H1 (cell line): Measurements from ENCODE around the gene MKNK2. TPM values are rescaled to one million over a fixed set of nuclear protein-coding genes. Genes with fewer than 3 reads are reported as not detected.

Source experiments
- ATF3 ChIP-seq: IDR thresholded peaks from 2 replicates; pipeline ENCODE4 v1.6.1; 2011; ENCODE audit warnings: low read depth, mild to moderate bottlenecking, low read length; ENCODE audit not compliant: insufficient read depth
- BRCA1 ChIP-seq: IDR thresholded peaks from 2 replicates; pipeline ENCODE4 v1.6.1; 2012; ENCODE audit warnings: low read depth, low read length, improper control_type of control experiment
- CHD1 ChIP-seq: IDR thresholded peaks from 2 replicates; pipeline ENCODE4 v1.6.1; 2012; ENCODE audit warnings: low read depth, low read length, improper control_type of control experiment
- EZH2 ChIP-seq: fragments of 200-600 bp; sonication (generic); IDR thresholded peaks from 2 replicates; pipeline ENCODE4 v1.7.1; 2012; ENCODE audit warnings: low read depth, mild to moderate bottlenecking, moderate library complexity, low read length, inconsistent platforms; ENCODE audit not compliant: severe bottlenecking
- HDAC2 ChIP-seq, 2 experiments: fragments of 300-600 bp in 1 of 2; sonication (generic) in 1 of 2; IDR thresholded peaks; 2 replicates each; pipeline ENCODE4 v1.6.1; 2011 to 2012; ENCODE audit warnings: low read depth in 2 of 2, low read length in 2 of 2, mild to moderate bottlenecking in 2 of 2, moderate library complexity in 2 of 2, borderline replicate concordance in 1 of 2, inconsistent platforms in 1 of 2
- KDM1A ChIP-seq: fragments of 200-600, 300-600 bp; sonication (generic); IDR thresholded peaks from 2 replicates; pipeline ENCODE4 v1.7.1; 2016; ENCODE audit warnings: mild to moderate bottlenecking, low read length, borderline replicate concordance
- MAX ChIP-seq: IDR thresholded peaks from 2 replicates; pipeline ENCODE4 v1.6.1; 2012; ENCODE audit warnings: inconsistent platforms
- NANOG ChIP-seq: IDR thresholded peaks from 2 replicates; pipeline ENCODE4 v1.6.1; 2011; ENCODE audit warnings: low read length, low read depth, mild to moderate bottlenecking, inconsistent platforms; ENCODE audit not compliant: insufficient read depth, poor library complexity, severe bottlenecking
- NRF1 ChIP-seq: IDR thresholded peaks from 2 replicates; pipeline ENCODE4 v1.6.1; 2011; ENCODE audit warnings: mild to moderate bottlenecking, low read depth, low read length, improper control_type of control experiment
- PHF8 ChIP-seq: fragments of 200-600 bp; sonication (generic); conservative IDR thresholded peaks from 2 replicates; pipeline ENCODE4 v1.7.1; 2012; ENCODE audit warnings: low read depth, mild to moderate bottlenecking, inconsistent platforms, low read length, moderate library complexity
- POLR2AphosphoS5 ChIP-seq: IDR thresholded peaks from 2 replicates; pipeline ENCODE4 v1.6.1; 2011; ENCODE audit warnings: low read depth, low read length
- POU5F1 ChIP-seq: IDR thresholded peaks from 2 replicates; pipeline ENCODE4 v1.6.1; 2011; ENCODE audit warnings: low read depth, mild to moderate bottlenecking, low read length, moderate library complexity
- RAD21 ChIP-seq, 2 experiments: IDR thresholded peaks in 1 of 2; conservative IDR thresholded peaks in 1 of 2; 2 replicates each; pipeline ENCODE4 v1.6.1; 2011; ENCODE audit warnings: low read depth in 2 of 2, low read length in 2 of 2, improper control_type of control experiment in 1 of 2, inconsistent platforms in 1 of 2, mild to moderate bottlenecking in 1 of 2, moderate library complexity in 1 of 2
- RBBP5 ChIP-seq: IDR thresholded peaks from 2 replicates; pipeline ENCODE4 v1.7.1; 2012; ENCODE audit warnings: low read depth, mild to moderate bottlenecking, inconsistent platforms, low read length, moderate library complexity, borderline replicate concordance
- SAP30 ChIP-seq: fragments of 300-600 bp; sonication (generic); IDR thresholded peaks from 2 replicates; pipeline ENCODE4 v1.7.1; 2012; ENCODE audit warnings: low read length, moderate library complexity, mild to moderate bottlenecking, inconsistent platforms; ENCODE audit not compliant: insufficient read depth, insufficient replicate concordance
- SIRT6 ChIP-seq: IDR thresholded peaks from one replicate; pipeline ENCODE4 v1.7.1; 2012; ENCODE audit warnings: low read length, inconsistent platforms
- TBP ChIP-seq: IDR thresholded peaks from 2 replicates; pipeline ENCODE4 v1.6.1; 2011; ENCODE audit warnings: low read depth, low read length, improper control_type of control experiment
- TEAD4 ChIP-seq: IDR thresholded peaks from 2 replicates; pipeline ENCODE4 v1.6.1; 2012; ENCODE audit warnings: low read depth, low read length, inconsistent platforms, mixed read lengths
- USF2 ChIP-seq: IDR thresholded peaks from 2 replicates; pipeline ENCODE4 v1.6.1; 2011; ENCODE audit warnings: low read length, improper control_type of control experiment
- polyA plus RNA-seq, 7 experiments: library from polyadenylated mRNA; depleted of rRNA in 3 of 7; stranded (reverse) in 5 of 7; unstranded in 2 of 7; fragments of >200 nt in 5 of 7; fragments of 200-250 nt in 2 of 7; gene quantifications; 1 replicate in 5 of 7; 2 replicates in 1 of 7; 4 replicates in 1 of 7; pipeline versions ENCODE4 v1.2.1 to v1.2.3, GENCODE V29; 2011 to 2013; ENCODE audit warnings: missing spikeins in 2 of 7, mixed read lengths in 2 of 7
- total RNA-seq: library from RNA; stranded (reverse); fragmentation: NEBNext Ultra II Directional; extraction: Animal tissue kit (Norgen Biotek cat#: 25700); gene quantifications from 2 replicates; pipeline ENCODE4 v1.2.1, GENCODE V29; 2021

MKNK2 gene
- total and polyA plus RNA-seq, 2 of the 8 experiments (the other 6 are each of a cell fraction or from before 2014, with no cell fraction given), result 163 to 166 TPM

DNA sequence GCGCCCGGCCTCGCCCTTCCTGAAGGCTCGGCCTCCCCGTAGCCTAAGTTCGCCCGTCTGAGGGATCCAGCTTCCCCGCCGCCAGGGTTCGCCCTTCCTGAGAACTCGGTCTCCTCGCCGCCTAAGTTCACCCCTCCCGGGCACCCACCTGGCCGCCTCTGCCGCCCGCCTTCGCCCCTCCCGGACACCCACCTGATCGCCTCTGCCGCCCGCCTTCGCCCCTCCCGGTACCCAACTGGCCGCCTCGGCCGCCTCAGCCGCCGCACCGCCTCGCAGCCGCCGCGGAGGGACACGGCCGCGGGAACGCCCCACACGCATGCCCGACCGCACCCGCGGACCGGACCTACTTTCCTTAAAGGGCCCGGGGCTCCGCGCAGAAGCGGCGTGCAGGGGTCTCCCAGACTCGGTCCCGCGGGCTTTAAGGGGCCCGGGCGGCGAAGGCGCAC, 45.0 kb upstream of the MKNK2 start, which contains the start of gene MOB3A (continued):
- TF ChIP-seq POLR2AphosphoS5 (peak; percentile 18; the same call in 1 of the 2 replicates), BRCA1 (no peak), TEAD4 (peak; percentile 22; the same call in 1 of the 2 replicates), SAP30 (no peak), POU5F1 (no peak), ATF3 (no peak), MAX (peak; percentile 55; the same call in 1 of the 2 replicates), PHF8 (peak; percentile 75), RAD21 (IDR thresholded peaks at IDR 0.05 in 1 of 2, conservative IDR thresholded peaks at IDR 0.05 in 1 of 2; ENCODE audit: low read depth in 2 of 2, low read length in 2 of 2) (no peak), SIRT6 (no peak), USF2 (no peak), HDAC2 (IDR thresholded peaks at IDR 0.05; ENCODE audit: borderline replicate concordance in 1 of 2, low read depth in 2 of 2, low read length in 2 of 2) (peak in 1 of 2 experiments; percentile 74; a peak in 1 of 4 replicates), CHD1 (no peak), EZH2 (no peak), NANOG (peak; percentile 45), TBP (peak; percentile 53; the same call in 1 of the 2 replicates), KDM1A (peak; percentile 84), NRF1 (no peak), RBBP5 (no peak)
